H1 (cell line): ENCODE results near the gene ZNF677. TPM values are rescaled to one million over a fixed set of nuclear protein-coding genes. Genes with fewer than 3 reads are reported as not detected.

Source experiments
- CTCF ChIA-PET: fragments of 300-600 bp; sonication (Branson Sonifier 250); formaldehyde crosslinking; loops from one replicate; lab custom pipeline; 2021; ENCODE audit not compliant: partially characterized antibody; lab: Charles Lee
- POLR2A ChIA-PET: fragments of 300-600 bp; sonication (Branson Sonifier 250); formaldehyde crosslinking; loops from one replicate; lab custom pipeline; 2021; ENCODE audit warnings: inconsistent platforms; ENCODE audit not compliant: partially characterized antibody; lab: Charles Lee
- DNase-seq, 2 experiments: peaks; one replicate each; pipeline versions ENCODE4 v3.0.0 to v3.0.0-alpha.2; 2010 to 2022; ENCODE audit warnings: low spot score in 2 of 2, low read depth in 1 of 2, mixed read lengths in 1 of 2
- FAIRE-seq: peaks from 2 replicates; lab custom pipeline; 2011; peaks lifted over from hg19 to GRCh38; lab: Jason Lieb, UNC
- H2AFZ ChIP-seq: 2 replicates; pipeline ENCODE4 v1.8.1; 2012; ENCODE audit warnings: low read length, inconsistent platforms
- H2AK5ac ChIP-seq: 2 replicates; pipeline ENCODE4 v1.6.1; 2013; ENCODE audit warnings: low read depth, low read length
- H2BK120ac ChIP-seq: replicated peaks from 2 replicates; pipeline ENCODE3; 2013; ENCODE audit warnings: low read depth, low read length, inconsistent platforms
- H2BK12ac ChIP-seq: 2 replicates; pipeline ENCODE4 v1.6.1; 2013; ENCODE audit warnings: low read depth, low read length
- H2BK15ac ChIP-seq: 2 replicates; pipeline ENCODE4 v1.6.1; 2013; ENCODE audit warnings: low read length
- H2BK20ac ChIP-seq: 2 replicates; pipeline ENCODE4 v1.6.1; 2013; ENCODE audit warnings: low read length
- H2BK5ac ChIP-seq: 2 replicates; pipeline ENCODE4 v1.6.1; 2013; ENCODE audit warnings: low read depth, low read length
- H3K14ac ChIP-seq: 2 replicates; pipeline ENCODE4 v1.6.1; 2013; ENCODE audit warnings: inconsistent platforms; ENCODE audit not compliant: insufficient read length
- H3K18ac ChIP-seq: 2 replicates; pipeline ENCODE4 v1.6.1; 2013; ENCODE audit warnings: low read length; ENCODE audit errors: extremely low read depth
- H3K23ac ChIP-seq: 2 replicates; pipeline ENCODE4 v1.6.1; 2013; ENCODE audit warnings: inconsistent platforms; ENCODE audit not compliant: insufficient read length
- H3K23me2 ChIP-seq: 2 replicates; pipeline ENCODE4 v1.6.1; 2013; ENCODE audit warnings: low read depth, low read length
- H3K27ac ChIP-seq: 2 replicates; pipeline ENCODE4 v1.6.1; 2011; ENCODE audit warnings: low read depth, low read length, inconsistent platforms
- H3K27me3 ChIP-seq, 4 experiments: replicated peaks in 1 of 4; 1 replicate in 1 of 4; 2 replicates in 3 of 4; pipeline versions ENCODE4 v1.6.1 to v1.8.1; 2011 to 2013; ENCODE audit warnings: low read length in 3 of 4, mild to moderate bottlenecking in 3 of 4, inconsistent platforms in 2 of 4, mixed read lengths in 2 of 4, moderate library complexity in 1 of 4; ENCODE audit not compliant: control insufficient read depth in 3 of 4, insufficient read depth in 3 of 4; ENCODE audit errors: extremely low read depth in 1 of 4
- H3K36me3 ChIP-seq, 4 experiments: 2 replicates each; pipeline versions ENCODE4 v1.6.1 to v1.8.1; 2011 to 2013; ENCODE audit warnings: mild to moderate bottlenecking in 4 of 4, low read length in 3 of 4, moderate library complexity in 2 of 4, control low read depth in 1 of 4, inconsistent platforms in 1 of 4; ENCODE audit not compliant: insufficient read depth in 4 of 4, control insufficient read depth in 2 of 4
- H3K4ac ChIP-seq: replicated peaks from 2 replicates; pipeline ENCODE3; 2013; ENCODE audit warnings: low read length, low read depth, mixed read lengths, inconsistent platforms; ENCODE audit not compliant: insufficient read length
- H3K4me1 ChIP-seq, 4 experiments: replicated peaks in 1 of 4; 1 replicate in 1 of 4; 2 replicates in 3 of 4; pipeline versions ENCODE4 v1.6.1 to v1.8.1; 2011 to 2013; ENCODE audit warnings: low read length in 3 of 4, inconsistent platforms in 2 of 4, mixed read lengths in 1 of 4; ENCODE audit not compliant: insufficient read depth in 4 of 4, control insufficient read depth in 3 of 4
- H3K4me2 ChIP-seq, 2 experiments: 2 replicates each; pipeline versions ENCODE4 v1.6.1 to v1.8.1; 2011 to 2013; ENCODE audit warnings: low read depth in 2 of 2, low read length in 2 of 2, control low read depth in 1 of 2, inconsistent platforms in 1 of 2, mild to moderate bottlenecking in 1 of 2; ENCODE audit not compliant: insufficient read depth in 1 of 2
- H3K4me3 ChIP-seq, 4 experiments: fragments of 200-600, 300-600 bp in 1 of 4; sonication (generic), shearing (Covaris generic), sonication (Bioruptor Twin) in 1 of 4; 2 replicates each; pipeline versions ENCODE4 v1.5.1 to v1.8.1; 2011 to 2016; ENCODE audit warnings: low read length in 4 of 4, low read depth in 3 of 4, control low read depth in 2 of 4, inconsistent platforms in 2 of 4, mild to moderate bottlenecking in 2 of 4, mixed read lengths in 1 of 4, moderate library complexity in 1 of 4; ENCODE audit not compliant: insufficient read depth in 2 of 4; ENCODE audit errors: extremely low read depth in 1 of 4
- H3K56ac ChIP-seq: replicated peaks from 2 replicates; pipeline ENCODE3; 2013; ENCODE audit warnings: low read depth, mild to moderate bottlenecking, mixed read lengths, low read length, inconsistent platforms; ENCODE audit not compliant: insufficient read length
- H3K79me1 ChIP-seq: 2 replicates; pipeline ENCODE4 v1.6.1; 2013; ENCODE audit warnings: low read depth, low read length, control low read depth
- H3K79me2 ChIP-seq, 2 experiments: 2 replicates each; pipeline versions ENCODE4 v1.6.1 to v1.8.1; 2012 to 2013; ENCODE audit warnings: low read length in 2 of 2, mild to moderate bottlenecking in 2 of 2, inconsistent platforms in 1 of 2; ENCODE audit not compliant: insufficient read depth in 2 of 2, control insufficient read depth in 1 of 2
- H3K9ac ChIP-seq, 4 experiments: replicated peaks in 1 of 4; 1 replicate in 1 of 4; 2 replicates in 3 of 4; pipeline versions ENCODE4 v1.6.1 to v1.8.1; 2011 to 2013; ENCODE audit warnings: low read depth in 3 of 4, low read length in 3 of 4, control low read depth in 2 of 4, mild to moderate bottlenecking in 2 of 4, moderate library complexity in 2 of 4, inconsistent platforms in 1 of 4; ENCODE audit errors: extremely low read depth in 1 of 4
- H3K9me3 ChIP-seq, 2 experiments: 2 replicates each; pipeline versions ENCODE4 v1.6.1 to v1.8.1; 2012 to 2013; ENCODE audit warnings: mild to moderate bottlenecking in 2 of 2, moderate library complexity in 2 of 2, control low read depth in 1 of 2, inconsistent platforms in 1 of 2, low read depth in 1 of 2, low read length in 1 of 2, mixed read lengths in 1 of 2; ENCODE audit not compliant: insufficient read depth in 2 of 2
- H4K20me1 ChIP-seq, 2 experiments: replicated peaks in 1 of 2; 2 replicates each; pipeline versions ENCODE3 to v1.8.1; 2011 to 2013; ENCODE audit warnings: inconsistent platforms in 2 of 2, low read length in 2 of 2, mild to moderate bottlenecking in 1 of 2; ENCODE audit not compliant: insufficient read depth in 2 of 2, control insufficient read depth in 1 of 2
- H4K5ac ChIP-seq: 2 replicates; pipeline ENCODE4 v1.6.1; 2013; ENCODE audit warnings: low read length, low read depth, mixed read lengths, inconsistent platforms; ENCODE audit not compliant: insufficient read length
- H4K8ac ChIP-seq: 2 replicates; pipeline ENCODE4 v1.8.0; 2013; ENCODE audit warnings: mild to moderate bottlenecking, moderate library complexity, low read length, inconsistent platforms; ENCODE audit not compliant: insufficient read depth; ENCODE audit errors: extremely low read depth
- H4K91ac ChIP-seq: replicated peaks from 2 replicates; pipeline ENCODE3; 2013; ENCODE audit warnings: low read length, mixed read lengths, inconsistent platforms; ENCODE audit not compliant: insufficient read length
- CHD1 ChIP-seq: IDR thresholded peaks from 2 replicates; pipeline ENCODE4 v1.6.1; 2012; ENCODE audit warnings: low read depth, low read length, improper control_type of control experiment
- KDM5A ChIP-seq: fragments of 200-600 bp; IDR thresholded peaks from 2 replicates; pipeline ENCODE4 v1.7.1; 2012; ENCODE audit warnings: mild to moderate bottlenecking, low read length, inconsistent platforms, mixed read lengths
- RXRA ChIP-seq: IDR thresholded peaks from 2 replicates; pipeline ENCODE4 v1.6.1; 2011; ENCODE audit warnings: low read depth, mild to moderate bottlenecking, low read length, moderate library complexity; ENCODE audit not compliant: insufficient read depth
- ZNF274 ChIP-seq: IDR thresholded peaks from 2 replicates; pipeline ENCODE4 v1.7.0; 2012; ENCODE audit warnings: low read length, borderline replicate concordance; ENCODE audit errors: extremely low read depth
- WGBS, 2 experiments: shearing (Covaris generic) in 1 of 2; methylation state at CpG; one replicate each; pipeline versions ENCODE4 v1.1.6 to v1.1.7; 2013 to 2015; ENCODE audit warnings: low lambda C conversion rate in 2 of 2, mixed read lengths in 2 of 2, inconsistent platforms in 1 of 2, low coverage in 1 of 2, missing lambda C conversion rate in 1 of 2; ENCODE audit not compliant: insufficient replicate concordance in 2 of 2, insufficient coverage in 1 of 2, insufficient read length in 1 of 2; ENCODE audit errors: extremely low coverage in 1 of 2, missing lambda C conversion rate in 1 of 2; 5-methylcytosine and 5-hydroxymethylcytosine counted together
- polyA plus RNA-seq, 7 experiments: library from polyadenylated mRNA; depleted of rRNA in 3 of 7; stranded (reverse) in 5 of 7; unstranded in 2 of 7; fragments of >200 nt in 5 of 7; fragments of 200-250 nt in 2 of 7; gene quantifications; 1 replicate in 5 of 7; 2 replicates in 1 of 7; 4 replicates in 1 of 7; pipeline versions ENCODE4 v1.2.1 to v1.2.3, GENCODE V29; 2011 to 2013; ENCODE audit warnings: missing spikeins in 2 of 7, mixed read lengths in 2 of 7
- total RNA-seq: library from RNA; stranded (reverse); fragmentation: NEBNext Ultra II Directional; extraction: Animal tissue kit (Norgen Biotek cat#: 25700); gene quantifications from 2 replicates; pipeline ENCODE4 v1.2.1, GENCODE V29; 2021

Gene ZNF677
- total and polyA plus RNA-seq, 2 of the 8 experiments (the other 6 are each of a cell fraction or from before 2014, with no cell fraction given), result 29.6 to 37.0 TPM

- peaks cover 9 to 12% of the 10 kb centered on the region in 2 experiments; a peak in 3 of 4 replicates for H3K9me3 ChIP-seq
- H2AFZ ChIP-seq, result no peak overlapping the region
- H3K4me1 ChIP-seq, result no peaks in the 10 kb centered on the region
- H4K20me1 ChIP-seq, result no peaks in the 10 kb centered on the region
- no peak overlapping the region for H2AK5ac ChIP-seq
- no peak overlapping the region for H2BK20ac ChIP-seq
- no peaks in the 10 kb centered on the region for H3K36me3 ChIP-seq
- H3K14ac ChIP-seq, result no peak overlapping the region
- no peaks in the 10 kb centered on the region for H3K27me3 ChIP-seq
- H3K4me3 ChIP-seq, result no peak overlapping the region
- H2BK12ac ChIP-seq, result no peak overlapping the region
- no peak overlapping the region for H3K23ac ChIP-seq
- H3K79me1 ChIP-seq, result no peaks in the 10 kb centered on the region
- H3K4ac ChIP-seq, result no peak overlapping the region
- H3K27ac ChIP-seq, result no peak overlapping the region
- no peaks in the 10 kb centered on the region for H3K79me2 ChIP-seq
- no peak for DNase-seq
- no peak overlapping the region for H3K56ac ChIP-seq
- no peak overlapping the region for H2BK5ac ChIP-seq
- FAIRE-seq, result no peak
- 92% methylated on average over 2 of the region's 2 CpGs; no CpG with 5 or more reads in 1 of the 2 experiments for WGBS, 2 experiments
- POLR2A ChIA-PET, result no interaction called here
- H2BK120ac ChIP-seq, result no peak overlapping the region
- no peak overlapping the region for H3K4me2 ChIP-seq
- no peak overlapping the region for H4K91ac ChIP-seq
- H4K5ac ChIP-seq, result no peak overlapping the region
- H2BK15ac ChIP-seq, result no peak overlapping the region
- no peak overlapping the region for H4K8ac ChIP-seq
- peaks cover 2% of the 10 kb centered on the region; the same call in 1 of the 2 replicates for H3K23me2 ChIP-seq
- no peak for TF ChIP-seq ZNF274
- TF ChIP-seq KDM5A, result no peak
- TF ChIP-seq CHD1, result no peak
- TF ChIP-seq RXRA, result no peak
- H3K18ac ChIP-seq, result no peak overlapping the region
- no peak overlapping the region for H3K9ac ChIP-seq
- CTCF ChIA-PET, result interaction anchor here (0.8 kb wide), 1 partner anchor 112 kb away, joined by 4 read pairs; no protein-coding TSS in a partner anchor
These were observed 20.8 kb upstream of the ZNF677 start for GRCh38 chr19:53275480-53275879.
